ENCODE measurements around the gene SH2B3. TPM values are rescaled to one million over a fixed set of nuclear protein-coding genes. Genes with fewer than 3 reads are reported as not detected.
"Not testable (repeated sequence)": the region's sequence is repeated elsewhere in the genome, so short reads cannot be mapped to it uniquely, and the experiment has no call there.

Gene SH2B3
- total RNA-seq, 1 donor from 2014 or later = 50.7 TPM

- intact Hi-C loops (cut with micrococcal nuclease) = no loop called here
- ATAC-seq (ENCODE audit: low read depth) = no peak
- ChIA-PET CTCF (interaction anchor here (14.5 kb wide), 1 partner anchor 60 kb away, joined by 522 read pairs; no protein-coding TSS in a partner anchor), POLR2A (interaction anchor here (0.6 to 1.4 kb wide), 2 partner anchors 23 to 42 kb away, joined by 3 to 4 read pairs; no protein-coding TSS in a partner anchor)
- H3K27me3 Mint-ChIP-seq = no peaks in the 10 kb centered on the region
- peaks cover 28% of the 10 kb centered on the region for H3K4me1 Mint-ChIP-seq
- H3K9me3 Mint-ChIP-seq = no peaks in the 10 kb centered on the region
- DNase-seq = no peak
- no peak for TF ChIP-seq CTCF (IDR thresholded peaks at IDR 0.05)
- no peaks in the 10 kb centered on the region for H3K36me3 Mint-ChIP-seq (ENCODE audit: low read depth)
- H3K4me3 Mint-ChIP-seq = no peak overlapping the region
- H3K27ac Mint-ChIP-seq = no peak overlapping the region
Measured at GRCh38 chr12:111393700-111394300, 11.9 kb upstream of the SH2B3 start.

- ATAC-seq (ENCODE audit: low read depth) (no peak), DNase-seq (no peak)
- no peaks in the 10 kb centered on the region for H3K9me3 Mint-ChIP-seq
- POLR2A ChIA-PET = interaction anchor here (1.4 kb wide), 1 partner anchor 41 kb away, joined by 3 read pairs; no protein-coding TSS in a partner anchor
- TF ChIP-seq CTCF (IDR thresholded peaks at IDR 0.05) = no peak
- intact Hi-C loops (cut with micrococcal nuclease) = no loop called here
- H3K27ac Mint-ChIP-seq = no peak overlapping the region
- no peak overlapping the region for H3K4me3 Mint-ChIP-seq
- H3K4me1 Mint-ChIP-seq = peaks cover 29% of the 10 kb centered on the region
- H3K27me3 Mint-ChIP-seq = no peaks in the 10 kb centered on the region
- H3K36me3 Mint-ChIP-seq (ENCODE audit: low read depth) = no peaks in the 10 kb centered on the region
- CTCF ChIA-PET = interaction anchor here (14.5 kb wide), 1 partner anchor 59 kb away, joined by 522 read pairs; no protein-coding TSS in a partner anchor
Measured at GRCh38 chr12:111394480-111394879, 11.2 kb upstream of the SH2B3 start.

GRCh38 chr12:111395336-111396187, 10.2 kb upstream of the SH2B3 start:
- no peak for DNase-seq

GRCh38 chr12:111396271-111396670, 9.5 kb upstream of the SH2B3 start:
- ChIA-PET POLR2A (interaction anchor here (1.2 to 5.4 kb wide), 4 partner anchors 10 to 55 kb away, joined by 4 to 43 read pairs (median 14); partner anchors contain the start of gene SH2B3), CTCF (interaction anchor here (0.6 to 14.5 kb wide), 26 partner anchors 8 to 290 kb away, joined by 3 to 522 read pairs (median 6); partner anchors contain the start of genes ACAD10, BRAP and PHETA1)
- H3K27me3 Mint-ChIP-seq; ATAC-seq (ENCODE audit: low read depth); H3K27ac Mint-ChIP-seq; DNase-seq; H3K36me3 Mint-ChIP-seq (ENCODE audit: low read depth); H3K4me3 Mint-ChIP-seq; H3K9me3 Mint-ChIP-seq; intact Hi-C loops (cut with micrococcal nuclease): not testable (repeated sequence)
- H3K4me1 Mint-ChIP-seq = peaks cover 37% of the 10 kb centered on the region

More at GRCh38 chr12:111395336-111396187, 10.2 kb upstream of the SH2B3 start:
- TF ChIP-seq CTCF (IDR thresholded peaks at IDR 0.05) = no peak
- Mint-ChIP-seq H3K36me3 (ENCODE audit: low read depth) (no peaks in the 10 kb centered on the region), H3K4me1 (peaks cover 35% of the 10 kb centered on the region), H3K27me3 (no peaks in the 10 kb centered on the region), H3K4me3 (no peak overlapping the region), H3K9me3 (no peaks in the 10 kb centered on the region), H3K27ac (no peak overlapping the region)
- intact Hi-C loops (cut with micrococcal nuclease) = no loop called here
- no peak for ATAC-seq (ENCODE audit: low read depth)
- POLR2A ChIA-PET = interaction anchor here (4.7 to 5.4 kb wide), 2 partner anchors 50 to 56 kb away, joined by 22 to 43 read pairs; no protein-coding TSS in a partner anchor
- CTCF ChIA-PET = interaction anchor here (0.6 to 14.5 kb wide), 16 partner anchors 9 to 133 kb away, joined by 3 to 522 read pairs (median 9); partner anchors contain the start of gene PHETA1

- peak; percentile 89 for TF ChIP-seq CTCF (IDR thresholded peaks at IDR 0.05)
- intact Hi-C loops (cut with micrococcal nuclease) = loop anchor here (1.0 kb wide), 5 partner anchors 48 to 276 kb away; no protein-coding TSS in a partner anchor
- H3K27ac Mint-ChIP-seq = peak overlapping the region; percentile 80
- H3K27me3 Mint-ChIP-seq = no peaks in the 10 kb centered on the region
- DNase-seq (peak; percentile 92), ATAC-seq (ENCODE audit: low read depth) (peak; percentile 74)
- H3K4me3 Mint-ChIP-seq = peak overlapping the region; percentile 83
- H3K9me3 Mint-ChIP-seq = no peaks in the 10 kb centered on the region
- peaks cover 37% of the 10 kb centered on the region for H3K4me1 Mint-ChIP-seq
- H3K36me3 Mint-ChIP-seq (ENCODE audit: low read depth) = no peaks in the 10 kb centered on the region
- CTCF ChIA-PET = interaction anchor here (0.6 to 14.5 kb wide), 32 partner anchors 8 to 289 kb away, joined by 3 to 522 read pairs (median 6); partner anchors contain the start of genes ACAD10, BRAP and PHETA1
- POLR2A ChIA-PET = interaction anchor here (0.6 to 5.4 kb wide), 8 partner anchors 8 to 133 kb away, joined by 3 to 43 read pairs (median 4); partner anchors contain the start of gene SH2B3
Measured at GRCh38 chr12:111396726-111397445, 8.8 kb upstream of the SH2B3 start.
